PC-9 (cell line): ENCODE measurements around the gene FAM193A. TPM values are rescaled to one million over a fixed set of nuclear protein-coding genes. Genes with fewer than 3 reads are reported as not detected.

Source experiments
- BruUV-seq: library from RNA; stranded (reverse); fragments of 400-500 nt; replicated peaks from 2 replicates; lab custom pipeline; 2021; lab: Mats Ljungman, UMichigan
- CTCF ChIA-PET: fragments of 300-600 bp; sonication (Branson Sonifier 250); formaldehyde crosslinking; loops from one replicate; lab custom pipeline; 2022; ENCODE audit warnings: antibody characterized with exemption; lab: Charles Lee
- POLR2A ChIA-PET: fragments of 300-600 bp; sonication (Branson Sonifier 250); formaldehyde crosslinking; loops from one replicate; lab custom pipeline; 2022; ENCODE audit warnings: antibody characterized with exemption; ENCODE audit not compliant: unreplicated experiment; lab: Charles Lee
- DNase-seq, 2 experiments: peaks; one replicate each; pipeline versions ENCODE4 v3.0.0 to v3.0.0-alpha.2; 2015 to 2022; ENCODE audit warnings: mixed read lengths in 1 of 2
- H2AFZ ChIP-seq: fragments of 200-600 bp; sonication (generic); 2 replicates; pipeline ENCODE4 v1.8.1; 2017; ENCODE audit warnings: antibody characterized with exemption
- H3F3A ChIP-seq: fragments of 200-600 bp; sonication (generic); 2 replicates; pipeline ENCODE4 v1.8.1; 2017; ENCODE audit warnings: antibody characterized with exemption, mild to moderate bottlenecking, low read depth; ENCODE audit not compliant: insufficient read depth
- H3K27ac ChIP-seq: fragments of 200-600 bp; sonication (generic); 2 replicates; pipeline ENCODE4 v1.6.1; 2016; ENCODE audit warnings: mixed run types
- H3K27me3 ChIP-seq: fragments of 200-600 bp; sonication (generic); 2 replicates; pipeline ENCODE4 v1.6.1; 2016; ENCODE audit warnings: low read depth, mixed run types; ENCODE audit not compliant: insufficient read depth
- H3K36me3 ChIP-seq: fragments of 200-600 bp; sonication (generic); 2 replicates; pipeline ENCODE4 v1.6.1; 2016; ENCODE audit warnings: low read depth, mixed run types
- H3K4me1 ChIP-seq: fragments of 200-600 bp; sonication (generic); replicated peaks from 2 replicates; pipeline ENCODE4 v1.6.1; 2016; ENCODE audit warnings: mixed run types; ENCODE audit not compliant: insufficient read depth
- H3K4me2 ChIP-seq: fragments of 200-600 bp; sonication (generic); 2 replicates; pipeline ENCODE4 v1.6.1; 2017; ENCODE audit warnings: mixed run types
- H3K4me3 ChIP-seq: fragments of 200-600 bp; sonication (generic); 2 replicates; pipeline ENCODE4 v1.6.1; 2016; ENCODE audit warnings: mixed run types
- H3K79me2 ChIP-seq: fragments of 200-600 bp; sonication (generic); 2 replicates; pipeline ENCODE4 v1.6.1; 2017; ENCODE audit warnings: low read depth, mixed run types
- H3K9me2 ChIP-seq: fragments of 200-600 bp; sonication (generic); 2 replicates; pipeline ENCODE4 v1.8.1; 2017; ENCODE audit warnings: mild to moderate bottlenecking; ENCODE audit not compliant: insufficient read depth
- H3K9me3 ChIP-seq: fragments of 200-600 bp; sonication (generic); 2 replicates; pipeline ENCODE4 v1.8.1; 2016; ENCODE audit warnings: low read depth; ENCODE audit not compliant: insufficient read depth
- H4K20me1 ChIP-seq: fragments of 200-600 bp; sonication (generic); 2 replicates; pipeline ENCODE4 v1.8.1; 2017; ENCODE audit not compliant: insufficient read depth
- EZH2 ChIP-seq: fragments of 200-600 bp; sonication (generic); IDR thresholded peaks from 2 replicates; pipeline ENCODE4 v1.8.0; 2017; ENCODE audit warnings: antibody characterized with exemption, low read depth
- intact Hi-C: fragments of 100-400 bp; cut with micrococcal nuclease; formaldehyde crosslinking; loops from one replicate; pipeline ENCODE4 v1.10.0; 2022; ENCODE audit not compliant: unreplicated experiment
- total RNA-seq: library from RNA; stranded (reverse); gene quantifications from 2 replicates; pipeline ENCODE4 v1.2.3, GENCODE V29; 2021
- TF ChIP-seq, protein P1 (sequence below): fragments of 200-600 bp; sonication (generic); conservative IDR thresholded peaks from 2 replicates; pipeline ENCODE4 v1.6.1; 2017; ENCODE audit warnings: mixed run types, antibody characterized with exemption, mild to moderate bottlenecking, moderate library complexity

The FAM193A gene
- total RNA-seq, 1 experiment from 2014 or later, result 23.4 TPM

- H3K9me3 ChIP-seq, result no peaks in the 10 kb centered on the region
- ChIA-PET CTCF (no interaction called here), POLR2A (no interaction called here)
- no peaks in the 10 kb centered on the region for H3K36me3 ChIP-seq
- TF ChIP-seq EZH2, result no peak
- TF ChIP-seq, protein P1, sequence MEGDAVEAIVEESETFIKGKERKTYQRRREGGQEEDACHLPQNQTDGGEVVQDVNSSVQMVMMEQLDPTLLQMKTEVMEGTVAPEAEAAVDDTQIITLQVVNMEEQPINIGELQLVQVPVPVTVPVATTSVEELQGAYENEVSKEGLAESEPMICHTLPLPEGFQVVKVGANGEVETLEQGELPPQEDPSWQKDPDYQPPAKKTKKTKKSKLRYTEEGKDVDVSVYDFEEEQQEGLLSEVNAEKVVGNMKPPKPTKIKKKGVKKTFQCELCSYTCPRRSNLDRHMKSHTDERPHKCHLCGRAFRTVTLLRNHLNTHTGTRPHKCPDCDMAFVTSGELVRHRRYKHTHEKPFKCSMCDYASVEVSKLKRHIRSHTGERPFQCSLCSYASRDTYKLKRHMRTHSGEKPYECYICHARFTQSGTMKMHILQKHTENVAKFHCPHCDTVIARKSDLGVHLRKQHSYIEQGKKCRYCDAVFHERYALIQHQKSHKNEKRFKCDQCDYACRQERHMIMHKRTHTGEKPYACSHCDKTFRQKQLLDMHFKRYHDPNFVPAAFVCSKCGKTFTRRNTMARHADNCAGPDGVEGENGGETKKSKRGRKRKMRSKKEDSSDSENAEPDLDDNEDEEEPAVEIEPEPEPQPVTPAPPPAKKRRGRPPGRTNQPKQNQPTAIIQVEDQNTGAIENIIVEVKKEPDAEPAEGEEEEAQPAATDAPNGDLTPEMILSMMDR, result no peak
- intact Hi-C loops, result no loop called here
- H3K27ac ChIP-seq, result no peak overlapping the region
- no TSS peak for BruUV-seq
- H3K4me2 ChIP-seq, result no peak overlapping the region
- H4K20me1 ChIP-seq, result no peaks in the 10 kb centered on the region
- DNase-seq, result no peak
- H3K9me2 ChIP-seq, result no peaks in the 10 kb centered on the region
- no peaks in the 10 kb centered on the region for H3F3A ChIP-seq
- H3K27me3 ChIP-seq, result no peaks in the 10 kb centered on the region
- peaks cover 12% of the 10 kb centered on the region for H3K79me2 ChIP-seq
- peaks cover 6% of the 10 kb centered on the region; the same call in 1 of the 2 replicates for H3K4me1 ChIP-seq
- H2AFZ ChIP-seq, result no peak overlapping the region
- no peak overlapping the region for H3K4me3 ChIP-seq
These were observed 217.0 kb downstream of the FAM193A start for GRCh38 chr4:2753436-2753835.

DNA sequence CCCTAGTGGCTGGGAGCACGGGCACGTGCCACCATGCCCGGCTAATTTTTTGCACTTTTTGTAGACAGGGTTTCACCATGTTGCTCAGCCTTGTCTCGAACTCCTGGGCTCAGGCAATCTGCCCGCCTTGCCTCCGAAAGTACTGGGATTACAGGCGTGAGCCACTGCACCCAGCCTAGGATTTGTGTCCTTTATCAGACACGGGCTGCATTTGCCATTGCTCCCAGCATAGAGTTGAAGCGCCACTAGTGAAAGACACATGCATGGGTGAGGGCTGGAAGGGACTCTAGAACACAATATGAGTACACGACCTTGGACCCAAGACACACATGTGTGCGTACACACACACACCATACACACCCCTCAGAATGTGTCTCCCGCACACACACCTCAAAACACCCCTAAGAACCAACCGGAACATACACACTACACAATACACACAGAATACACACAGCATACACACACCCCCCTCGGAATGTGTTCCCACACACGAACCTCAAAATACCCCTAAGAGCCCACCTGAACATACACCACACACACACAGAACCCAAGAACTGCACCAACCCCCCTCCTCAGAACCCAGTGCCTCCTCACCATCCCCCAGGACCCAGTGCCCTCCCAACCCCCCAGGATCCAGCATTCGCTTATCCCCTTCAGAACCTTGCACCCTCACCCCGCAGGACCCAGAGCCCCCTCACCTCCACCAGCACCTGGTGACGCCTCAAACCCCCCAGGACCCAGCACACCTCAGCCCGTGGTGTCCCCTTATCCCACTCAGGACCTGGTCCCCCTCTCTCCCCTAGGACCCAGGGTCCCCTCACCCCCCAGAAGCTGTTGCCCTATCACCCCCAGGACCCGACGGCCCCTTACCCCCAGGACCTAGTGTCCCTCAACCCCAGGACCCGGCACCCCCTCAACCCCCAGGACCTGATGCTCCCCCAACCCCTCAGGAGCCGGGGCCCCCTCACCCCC, 218.7 kb downstream of the FAM193A start:
- Histone ChIP-seq H3K4me2 (peak overlapping the region; percentile 75), H3K36me3 (no peaks in the 10 kb centered on the region), H3K79me2 (peaks cover 12% of the 10 kb centered on the region), H3K9me2 (no peaks in the 10 kb centered on the region), H3K9me3 (no peaks in the 10 kb centered on the region), H3F3A (no peaks in the 10 kb centered on the region), H3K4me3 (peak overlapping the region; percentile 61; the same call in 1 of the 2 replicates), H3K4me1 (peaks cover 6% of the 10 kb centered on the region; the same call in 1 of the 2 replicates), H3K27ac (no peak overlapping the region), H4K20me1 (no peaks in the 10 kb centered on the region), H2AFZ (no peak overlapping the region), H3K27me3 (no peaks in the 10 kb centered on the region)
- ChIA-PET CTCF (no interaction called here), POLR2A (interaction anchor here (0.6 kb wide), 2 partner anchors 181 to 286 kb away, joined by 3 to 21 read pairs; no protein-coding TSS in a partner anchor)
- DNase-seq, result no peak
- intact Hi-C loops, result no loop called here
- TF ChIP-seq, protein P1, result no peak
- TF ChIP-seq EZH2, result no peak
- no TSS peak for BruUV-seq

DNA sequence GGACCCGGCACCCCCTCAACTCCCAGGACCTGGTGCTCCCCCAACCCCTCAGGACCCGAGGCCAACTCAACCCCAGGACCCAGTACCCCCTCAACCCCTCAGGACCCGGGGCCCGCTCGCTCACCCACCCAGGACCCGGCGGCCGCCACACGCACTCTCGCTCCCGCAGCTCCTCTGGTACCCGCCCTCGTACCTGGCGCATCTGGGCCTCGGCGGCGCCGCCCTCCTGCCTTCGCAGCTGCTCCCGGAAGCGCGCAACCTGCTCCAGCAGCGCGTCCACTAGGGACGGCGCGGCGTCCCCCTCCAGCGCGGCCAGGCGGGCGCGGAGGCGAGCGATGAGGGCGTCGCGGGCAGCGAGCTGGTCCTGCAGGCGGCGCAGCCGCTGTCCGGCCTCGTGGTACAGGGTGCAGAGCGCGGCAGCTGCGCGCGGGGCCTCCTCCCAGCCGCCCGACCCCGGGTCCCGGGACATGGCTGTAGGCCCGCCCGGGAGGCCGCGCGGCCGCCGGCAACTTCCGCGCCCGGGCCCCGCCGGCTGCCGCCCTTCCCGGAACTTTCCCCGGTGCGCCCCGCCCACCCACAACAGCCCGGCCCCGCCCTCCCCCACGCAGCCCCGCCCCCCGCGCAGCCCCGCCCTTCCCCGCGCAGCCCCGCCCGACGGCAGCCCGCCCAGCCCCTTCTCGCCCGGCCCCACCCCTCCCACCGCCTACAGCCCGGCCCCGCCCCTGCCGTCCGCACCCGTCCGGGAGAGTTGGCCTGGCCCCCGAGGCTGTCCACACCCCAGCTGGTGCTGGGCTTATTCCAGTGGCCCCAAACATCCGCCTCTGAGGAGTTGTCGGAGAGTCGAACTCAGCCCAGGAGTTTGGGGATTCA, 219.6 kb downstream of the FAM193A start, which contains the start of gene TNIP2:
Gene TNIP2, minus strand, starts transcription at position 516 of the 870 bp plus-strand sequence. Its CDS starts 47 bp downstream, at position 469.
- DNase-seq, result peak; percentile 62 to 81
- H2AFZ ChIP-seq, result 0 out of 2 replicates have a peak within 1 kb of the TSS, but pooled peaks have one; percentile 62
- no peak within 1 kb of the TSS for H3K27ac ChIP-seq
- BruUV-seq, result no TSS peak
- TF ChIP-seq EZH2, result no peak
- H3K36me3 ChIP-seq, result no peaks in the 10 kb centered on the region
- H3K4me1 ChIP-seq, result peaks cover 6% of the 10 kb centered on the region; the same call in 1 of the 2 replicates
- H3K79me2 ChIP-seq, result peaks cover 12% of the 10 kb centered on the region
- no peaks in the 10 kb centered on the region for H3F3A ChIP-seq
- intact Hi-C loops, result loop anchor here (2.0 kb wide), 2 partner anchors 43 to 181 kb away; no protein-coding TSS in a partner anchor
- no peaks in the 10 kb centered on the region for H3K27me3 ChIP-seq
- peak within 1 kb of the TSS; percentile 75 for H3K4me2 ChIP-seq
- H3K9me2 ChIP-seq, result no peaks in the 10 kb centered on the region
- ChIA-PET CTCF (interaction anchor here (0.6 kb wide), 1 partner anchor 291 kb away, joined by 5 read pairs; no protein-coding TSS in a partner anchor), POLR2A (interaction anchor here (0.6 kb wide), 2 partner anchors 180 to 285 kb away, joined by 3 to 21 read pairs; no protein-coding TSS in a partner anchor)
- peak within 1 kb of the TSS; percentile 61; the same call in 1 of the 2 replicates for H3K4me3 ChIP-seq
- no peaks in the 10 kb centered on the region for H3K9me3 ChIP-seq
- no peaks in the 10 kb centered on the region for H4K20me1 ChIP-seq
